Prostate gland (tissue), 2 donors: ENCODE measurements around the gene GPC5. TPM values are rescaled to one million over a fixed set of nuclear protein-coding genes. Genes with fewer than 3 reads are reported as not detected.

ENCODE experiments used
- DNase-seq: peaks from one replicate; pipeline ENCODE4 v3.0.0-alpha.2; 2019; ENCODE audit warnings: low spot score
- H3K27ac ChIP-seq, 2 donors: fragments of 200-600 bp; sonication (generic); 2 replicates each; pipeline ENCODE4 v1.5.1; 2017 to 2019
- H3K27me3 ChIP-seq: fragments of 200-600 bp; sonication (generic); replicated peaks from 2 replicates; pipeline ENCODE4 v1.5.1; 2019; ENCODE audit not compliant: insufficient read depth
- H3K36me3 ChIP-seq, 2 donors: fragments of 200-600 bp; sonication (generic); 1 replicate in 1 of 2; 2 replicates in 1 of 2; pipeline versions ENCODE4 v1.5.1 to v1.8.1; 2017 to 2019
- H3K4me1 ChIP-seq: fragments of 200-600 bp; sonication (generic); replicated peaks from 2 replicates; pipeline ENCODE4 v1.5.1; 2019
- H3K4me3 ChIP-seq, 2 donors: fragments of 200-600 bp; sonication (generic); 2 replicates each; pipeline ENCODE4 v1.5.1; 2017 to 2019
- H3K9me3 ChIP-seq: fragments of 200-600 bp; sonication (generic); 2 replicates; pipeline ENCODE4 v1.5.1; 2017
- CTCF ChIP-seq, 4 experiments: fragments of 200-600 bp in 2 of 4; fragments of 450-650 bp in 2 of 4; sonication (generic) in 2 of 4; IDR thresholded peaks; 1 replicate in 3 of 4; 2 replicates in 1 of 4; pipeline ENCODE4 v1.5.1; 2016 to 2019; ENCODE audit warnings: antibody characterized with exemption in 4 of 4, mild to moderate bottlenecking in 2 of 4, moderate library complexity in 2 of 4
- POLR2A ChIP-seq: fragments of 450-650 bp; IDR thresholded peaks from one replicate; pipeline ENCODE4 v1.6.1; 2016; ENCODE audit warnings: antibody characterized with exemption, mild to moderate bottlenecking
- POLR2AphosphoS5 ChIP-seq: sonication (generic); formaldehyde crosslinking; IDR thresholded peaks from one replicate; pipeline ENCODE4 v1.6.1; 2017; ENCODE audit warnings: antibody characterized with exemption
- WGBS: methylation state at CpG from one replicate; pipeline ENCODE4 v1.1.5; 2018; 5-methylcytosine and 5-hydroxymethylcytosine counted together
- intact Hi-C: fragments of 100-400 bp; cut with DNase I; formaldehyde crosslinking; loops from one replicate; pipeline ENCODE4 v1.14.2; 2022
- total RNA-seq, 2 donors: library from RNA; depleted of rRNA; stranded (reverse); fragments of >200 nt; gene quantifications; one replicate each; pipeline ENCODE4 v1.1.0, GENCODE V29; 2016

GPC5 gene
- total RNA-seq, 2 donors from 2014 or later: 0.23 to 35.0 TPM

- no peaks in the 10 kb centered on the region for H3K36me3 ChIP-seq
- no peaks in the 10 kb centered on the region for H3K9me3 ChIP-seq
- no peak for TF ChIP-seq POLR2A
- TF ChIP-seq CTCF (IDR thresholded peaks at IDR 0.05): no peak
- no peak for TF ChIP-seq POLR2AphosphoS5
- H3K4me3 ChIP-seq: no peak overlapping the region
- H3K4me1 ChIP-seq: no peaks in the 10 kb centered on the region
- H3K27ac ChIP-seq: no peak overlapping the region
- H3K27me3 ChIP-seq: no peaks in the 10 kb centered on the region
- WGBS: 49% methylated on average over 3 of the region's 3 CpGs
- DNase-seq: no peak
- intact Hi-C loops: no loop called here
Observed at GRCh38 chr13:91622778-91623550, 224.5 kb downstream of the GPC5 start.

GRCh38 chr13:91627952-91628739 lies 229.7 kb downstream of the GPC5 start:
- DNase-seq: no peak
- H3K27ac ChIP-seq: no peak overlapping the region
- no peak overlapping the region for H3K4me3 ChIP-seq
- WGBS: 90% methylated on average over 3 of the region's 3 CpGs
- TF ChIP-seq POLR2AphosphoS5 (no peak), POLR2A (no peak), CTCF (IDR thresholded peaks at IDR 0.05) (no peak)
- no peaks in the 10 kb centered on the region for H3K36me3 ChIP-seq
- no peaks in the 10 kb centered on the region for H3K4me1 ChIP-seq
- intact Hi-C loops: no loop called here
- H3K27me3 ChIP-seq: no peaks in the 10 kb centered on the region
- H3K9me3 ChIP-seq: no peaks in the 10 kb centered on the region

- H3K9me3 ChIP-seq: no peaks in the 10 kb centered on the region
- no peaks in the 10 kb centered on the region for H3K36me3 ChIP-seq
- intact Hi-C loops: no loop called here
- 87% methylated on average over 1 of the region's 1 CpG for WGBS
- no peak overlapping the region for H3K4me3 ChIP-seq
- H3K27me3 ChIP-seq: no peaks in the 10 kb centered on the region
- DNase-seq: no peak
- TF ChIP-seq POLR2AphosphoS5: no peak
- no peak for TF ChIP-seq CTCF (IDR thresholded peaks at IDR 0.05)
- TF ChIP-seq POLR2A: no peak
- no peaks in the 10 kb centered on the region for H3K4me1 ChIP-seq
- no peak overlapping the region for H3K27ac ChIP-seq
Observed at GRCh38 chr13:91630946-91631345, 232.5 kb downstream of the GPC5 start.

- Histone ChIP-seq H3K36me3 (no peaks in the 10 kb centered on the region), H3K9me3 (no peaks in the 10 kb centered on the region), H3K27me3 (no peaks in the 10 kb centered on the region), H3K27ac (no peak overlapping the region), H3K4me3 (no peak overlapping the region), H3K4me1 (no peaks in the 10 kb centered on the region)
- no peak for DNase-seq
- no peak for TF ChIP-seq CTCF (IDR thresholded peaks at IDR 0.05)
- no peak for TF ChIP-seq POLR2A
- TF ChIP-seq POLR2AphosphoS5: no peak
- intact Hi-C loops: no loop called here
- 71% methylated on average over 3 of the region's 3 CpGs for WGBS
Observed at GRCh38 chr13:91632086-91632485, 233.7 kb downstream of the GPC5 start.
